Measurements from ENCODE around the gene ALDH5A1.

ALDH5A1 gene

GRCh38 chr6:24534329-24534728 is 39.6 kb downstream of the ALDH5A1 start:
- DNase-seq, result no peak

GRCh38 chr6:24535210-24535609 is 40.4 kb downstream of the ALDH5A1 start:
- no peak for DNase-seq

- no peak for DNase-seq
Observed at GRCh38 chr6:24536466-24536865, 41.7 kb downstream of the ALDH5A1 start.

DNA sequence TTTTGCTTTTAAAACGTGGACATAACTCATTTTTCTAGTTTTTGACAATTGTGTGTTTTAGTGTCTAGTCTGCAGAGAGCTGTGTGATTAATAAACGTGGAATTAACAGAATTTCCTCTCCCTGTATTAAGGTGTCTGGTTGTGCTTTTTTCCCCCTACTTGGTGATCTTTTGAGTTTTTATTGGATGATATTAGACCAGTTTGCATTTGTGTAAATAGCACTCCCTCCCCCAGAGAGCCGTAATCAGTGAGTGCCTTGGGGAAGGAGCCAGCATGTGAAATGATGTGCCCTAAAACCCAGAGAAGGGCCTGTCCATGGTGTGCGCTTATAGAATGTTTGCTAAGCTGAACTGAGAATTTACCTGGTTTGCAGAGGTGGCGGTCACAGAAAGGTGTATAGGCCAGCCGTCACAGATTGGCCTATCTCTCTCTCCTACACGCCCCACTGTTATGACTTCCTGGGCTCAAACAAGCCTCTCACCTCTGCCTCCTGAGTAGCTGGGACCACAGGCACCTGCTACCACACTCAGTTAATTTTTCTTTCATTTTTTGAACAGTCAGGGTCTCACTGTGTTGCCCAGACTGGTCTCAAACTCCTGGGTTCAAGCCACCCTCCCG is 42.4 kb downstream of the ALDH5A1 start:
- no peak for DNase-seq

GRCh38 chr6:24537771-24538385 is 43.1 kb downstream of the ALDH5A1 start:
- no peak for DNase-seq

DNA sequence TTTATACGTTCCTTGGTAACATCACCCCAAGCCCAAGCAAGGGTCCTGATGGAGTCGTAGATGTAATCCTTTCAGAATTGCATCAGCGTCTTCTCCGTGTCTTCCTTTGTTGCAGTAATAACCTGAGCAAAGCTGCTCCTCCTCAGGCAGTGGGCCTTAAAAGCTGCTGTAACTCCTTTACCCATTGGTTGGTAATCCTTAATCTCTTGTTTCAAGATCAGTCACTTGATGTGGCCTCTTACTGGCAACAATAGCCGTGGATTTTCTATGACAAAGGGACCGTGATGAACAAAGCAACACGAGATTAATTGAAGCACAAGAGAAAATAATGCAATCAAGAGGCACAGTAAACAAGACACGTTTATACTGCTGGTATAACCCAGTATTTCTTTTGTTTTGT is 44.6 kb downstream of the ALDH5A1 start:
- DNase-seq, result no peak

DNA sequence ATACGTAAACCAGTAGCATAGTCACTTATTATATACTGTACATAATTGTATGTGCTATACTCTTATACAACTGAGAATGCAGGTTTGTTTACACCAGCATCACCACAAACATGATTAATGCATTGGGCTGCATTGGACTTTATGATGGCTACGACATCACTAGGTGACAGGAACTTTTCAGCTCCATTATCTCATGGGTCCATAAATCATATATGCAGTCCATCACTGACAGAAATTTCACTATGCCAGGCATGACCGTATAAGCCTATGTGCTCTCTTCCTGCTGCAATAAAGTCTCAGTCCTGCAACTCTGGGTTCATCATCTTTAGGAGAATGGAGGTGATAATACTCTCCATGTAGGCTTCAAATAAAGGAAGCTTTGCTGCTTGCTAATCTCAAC is 45.4 kb downstream of the ALDH5A1 start:
- DNase-seq, result no peak

DNA sequence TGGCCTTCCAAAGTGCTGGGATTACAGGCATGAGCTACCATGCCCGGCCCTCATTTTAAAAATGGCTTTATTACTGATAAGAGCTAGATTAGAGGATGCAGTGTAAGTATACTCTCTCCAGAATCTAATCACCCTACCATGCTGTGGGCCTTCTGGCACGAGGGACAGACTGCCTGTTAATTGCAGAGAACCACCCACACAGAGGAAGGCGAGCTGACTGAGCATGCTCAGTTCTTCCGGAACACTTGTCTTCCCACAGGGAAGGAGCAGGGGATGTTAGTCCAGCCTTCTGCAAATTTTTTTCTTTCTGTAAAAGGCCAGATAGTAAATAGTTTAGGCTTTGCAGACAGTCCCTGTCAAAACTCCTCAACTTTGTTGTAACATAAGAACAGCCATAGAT is 48.9 kb downstream of the ALDH5A1 start:
- DNase-seq, result no peak

DNA sequence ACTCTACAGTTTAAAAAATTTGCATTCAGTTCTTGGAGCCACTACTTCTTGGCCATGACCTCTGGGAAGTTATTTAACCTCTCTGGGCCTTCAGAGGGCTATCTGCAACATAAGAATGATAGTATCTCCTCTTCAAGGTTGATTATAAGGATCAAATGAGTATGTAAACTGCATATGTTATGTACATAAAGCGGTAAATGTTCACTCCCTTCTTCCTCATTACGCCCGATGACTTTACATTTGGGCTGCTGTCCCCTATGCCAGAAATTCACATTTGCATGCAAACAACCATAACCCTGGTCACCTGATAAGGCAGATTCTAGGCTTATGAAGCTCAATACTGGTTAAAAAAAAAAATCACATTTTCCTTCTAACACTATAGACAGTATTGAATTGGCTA is 50.4 kb downstream of the ALDH5A1 start:
- DNase-seq, result no peak

GRCh38 chr6:24545691-24546090 is 50.9 kb downstream of the ALDH5A1 start:
- no peak for DNase-seq

- DNase-seq, result no peak
Observed at GRCh38 chr6:24546439-24546838, 51.7 kb downstream of the ALDH5A1 start.

DNA sequence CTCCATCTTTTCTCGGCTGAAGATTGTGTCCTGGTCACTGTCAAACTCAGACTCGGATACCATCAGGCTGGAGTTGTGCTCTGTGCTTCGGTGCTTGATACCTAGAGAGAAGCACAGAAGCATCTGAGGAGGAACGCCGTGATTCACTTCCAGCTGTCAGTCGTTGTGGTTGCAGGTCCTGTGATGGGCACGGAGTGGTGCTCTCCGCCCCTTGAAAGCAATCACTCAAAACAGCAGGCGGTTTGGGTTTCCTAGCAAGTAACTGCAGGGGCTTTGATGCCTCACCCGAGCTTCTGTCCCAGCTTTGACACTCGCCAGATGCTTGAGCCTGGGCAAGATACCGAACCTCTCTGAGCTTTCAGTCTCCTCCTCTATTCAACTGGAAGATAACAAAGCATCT is 52.5 kb downstream of the ALDH5A1 start:
- peak; percentile 23 to 28 for DNase-seq

DNA sequence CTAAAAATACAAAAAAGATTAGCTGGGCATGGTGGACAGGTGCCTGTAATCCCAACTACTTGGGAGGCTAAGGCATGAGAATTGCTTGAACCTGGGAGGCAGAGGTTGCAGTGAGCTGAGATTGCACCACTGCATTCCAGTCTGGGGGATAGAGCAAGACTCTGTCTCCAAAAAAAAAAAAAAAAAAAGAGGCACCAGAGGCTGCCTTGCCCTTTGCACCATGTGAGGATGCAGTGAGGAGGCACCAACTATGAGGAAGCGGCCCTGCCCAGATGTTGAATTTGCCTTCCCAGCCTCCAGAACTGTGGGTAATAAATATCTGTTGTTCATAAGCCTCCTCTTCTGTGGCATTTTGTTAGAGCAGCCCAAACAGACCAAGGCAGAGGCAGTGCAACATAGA is 54.4 kb downstream of the ALDH5A1 start:
- DNase-seq, result no peak

DNA sequence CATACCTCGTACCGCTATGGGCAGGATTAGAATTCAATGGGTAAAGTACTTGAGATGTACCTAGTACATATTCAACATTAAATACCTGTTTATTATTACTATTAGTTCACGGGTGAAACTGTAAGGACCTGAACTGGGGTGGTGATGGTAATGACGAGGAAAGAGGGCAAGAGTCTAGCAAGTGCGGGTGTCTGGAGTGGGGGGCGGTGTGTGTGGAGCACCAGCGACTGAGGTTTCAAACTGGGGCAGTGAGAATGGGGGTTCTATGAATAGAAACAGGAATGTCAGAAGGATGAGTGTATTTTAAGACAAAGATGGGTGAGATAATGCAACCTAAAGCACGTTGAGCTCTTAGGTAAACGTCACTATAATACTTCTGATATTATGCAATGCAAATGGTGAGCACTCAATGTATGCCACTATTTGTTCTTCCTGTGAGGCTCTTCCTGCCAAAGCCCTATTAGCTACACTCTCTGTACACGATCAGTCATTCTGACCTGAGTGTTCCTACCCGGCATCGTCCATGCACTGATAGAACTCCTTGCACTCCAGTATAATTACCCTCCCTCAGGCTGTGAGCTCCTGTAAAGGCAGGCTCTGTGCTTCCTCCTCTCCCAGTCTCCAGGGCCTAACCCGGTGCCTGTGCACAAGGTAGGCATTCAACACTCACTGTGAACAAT is 55.0 kb downstream of the ALDH5A1 start:
- no peak for DNase-seq

DNA sequence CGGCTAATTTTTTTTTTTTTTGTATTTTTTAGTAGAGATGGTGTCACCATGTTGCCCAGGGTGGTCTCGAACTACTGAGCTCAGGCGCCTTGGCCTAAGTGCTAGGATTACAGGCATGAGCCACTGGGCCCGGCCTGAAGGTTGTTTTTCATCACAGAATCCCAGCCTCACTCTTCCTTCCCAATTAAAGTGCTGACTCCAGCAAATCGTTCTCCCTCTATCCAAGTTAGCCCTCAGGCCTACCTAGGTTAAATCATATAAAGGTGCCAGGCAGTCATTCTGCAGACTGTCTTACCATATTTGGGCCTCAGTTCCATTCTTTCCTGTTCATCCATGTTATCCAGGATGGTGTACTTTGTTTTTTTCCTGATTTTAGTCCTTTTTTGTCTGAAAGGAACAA is 56.4 kb downstream of the ALDH5A1 start:
- DNase-seq, result no peak

DNA sequence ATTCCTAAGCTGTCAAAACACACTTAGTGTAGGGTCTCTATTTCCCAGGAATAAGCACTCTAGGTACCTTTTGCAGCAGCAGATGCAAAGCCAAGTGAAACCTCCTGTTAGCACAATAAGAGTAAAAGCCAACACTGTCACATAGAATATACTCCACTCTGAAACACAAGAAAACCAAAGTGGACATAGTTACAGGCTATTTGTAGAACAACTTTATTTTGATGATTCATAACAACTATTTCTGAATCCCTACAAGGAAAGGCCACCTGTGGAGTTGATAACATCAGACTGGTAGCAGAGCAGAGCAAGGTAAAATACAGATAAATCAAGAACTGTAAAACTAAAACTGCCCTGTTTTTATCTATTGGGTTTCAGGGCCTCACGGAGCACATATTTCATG is 59.7 kb downstream of the ALDH5A1 start:
- no peak for DNase-seq

DNA sequence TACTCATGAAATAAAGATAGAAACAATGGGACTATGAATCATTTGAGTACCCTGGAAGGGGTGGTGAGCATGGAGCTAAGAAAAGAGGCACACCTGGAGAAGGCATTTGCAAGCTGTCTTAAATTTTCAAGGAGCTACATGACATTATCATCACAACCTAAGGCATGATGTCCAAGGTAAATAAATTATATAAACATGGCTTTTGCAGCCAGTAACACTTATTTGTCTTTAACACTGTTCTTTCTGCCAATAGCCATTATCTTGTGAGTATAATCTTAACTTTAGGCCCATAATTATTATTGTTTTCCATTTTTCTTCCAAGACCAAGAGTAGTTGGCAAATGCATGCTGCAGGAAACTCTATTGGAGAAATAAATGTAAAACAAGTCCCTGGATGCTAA is 63.7 kb downstream of the ALDH5A1 start:
- no peak for DNase-seq

DNA sequence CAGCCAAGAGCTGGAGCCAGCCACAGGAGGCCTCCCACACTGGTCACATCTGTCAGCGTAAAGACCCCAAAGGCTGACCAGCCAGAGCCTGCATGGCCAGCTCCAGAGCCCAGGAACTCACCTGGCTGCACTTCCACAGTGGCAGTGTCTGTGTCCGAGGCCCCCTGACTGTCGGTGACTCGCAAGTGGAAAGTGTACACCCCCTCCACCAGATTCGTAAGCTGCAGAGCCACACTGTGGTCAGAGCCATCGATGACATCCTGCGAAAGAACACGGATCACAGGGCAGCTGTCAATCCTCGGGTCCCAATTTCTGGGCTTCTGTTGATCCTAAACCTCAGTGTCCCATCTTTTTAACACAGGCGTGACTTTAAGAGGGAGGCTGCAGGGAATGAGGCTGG is 69.3 kb downstream of the ALDH5A1 start:
- DNase-seq, result no peak

DNA sequence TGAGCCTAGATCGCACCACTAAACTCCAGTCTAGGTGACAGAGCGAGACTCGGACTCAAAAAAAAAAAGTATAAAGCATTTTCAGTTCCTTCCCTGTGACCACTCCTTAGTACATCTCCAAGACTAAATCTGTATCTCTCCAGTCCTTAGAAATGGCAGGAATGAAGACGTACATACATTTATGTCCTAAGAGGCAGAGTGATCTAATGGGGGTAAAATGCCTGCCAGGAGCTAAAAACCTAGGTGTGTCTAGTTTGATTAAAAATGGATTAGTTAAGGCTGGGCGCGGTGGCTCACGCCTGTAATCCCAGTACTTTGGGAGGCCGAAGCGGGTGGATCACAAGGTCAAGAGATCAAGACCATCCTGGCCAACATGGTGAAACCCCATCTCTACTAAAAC is 70.4 kb downstream of the ALDH5A1 start:
- DNase-seq, result no peak

- no peak for DNase-seq
Observed at GRCh38 chr6:24566020-24566767, 71.4 kb downstream of the ALDH5A1 start.

- DNase-seq, result no peak
Observed at GRCh38 chr6:24568683-24569082, 73.9 kb downstream of the ALDH5A1 start.

DNA sequence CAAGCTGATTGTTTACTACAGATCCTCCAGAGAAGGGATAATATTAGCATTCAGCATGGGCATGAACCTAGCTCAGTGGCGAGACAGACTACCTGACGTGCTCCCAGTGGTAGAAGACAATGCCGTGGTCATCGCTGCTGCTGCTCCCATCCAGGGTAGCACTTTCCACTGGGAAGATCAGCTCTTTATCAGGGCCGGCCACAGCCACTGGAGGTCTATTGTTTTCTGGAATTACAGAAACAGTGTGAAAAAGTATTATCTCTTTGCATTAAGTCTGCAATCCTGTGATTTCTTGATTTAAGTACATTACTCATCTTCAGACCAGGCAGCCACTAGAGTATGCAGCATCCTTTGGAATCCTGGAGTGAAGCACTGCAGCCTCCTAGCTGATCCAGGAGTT is 75.0 kb downstream of the ALDH5A1 start:
- DNase-seq, result no peak

GRCh38 chr6:24571361-24571760 is 76.6 kb downstream of the ALDH5A1 start:
- no peak for DNase-seq

- DNase-seq, result no peak
Observed at GRCh38 chr6:24574809-24575208, 80.0 kb downstream of the ALDH5A1 start.
